SJCRH30 (cell line): Measurements from ENCODE around the gene MAP10. TPM values are rescaled to one million over a fixed set of nuclear protein-coding genes. Genes with fewer than 3 reads are reported as not detected.

Source experiments
- DNase-seq, 2 experiments: peaks; one replicate each; pipeline ENCODE4 v3.0.0-alpha.2; 2015 to 2020
- H3K27ac ChIP-seq: fragments of 250-450 bp; sonication (Bioruptor Pico); 2 replicates; pipeline ENCODE4 v1.5.1; 2020; ENCODE audit warnings: mild to moderate bottlenecking, moderate library complexity
- H3K27me3 ChIP-seq: fragments of 250-450 bp; sonication (Bioruptor Pico); 2 replicates; pipeline ENCODE4 v1.5.1; 2020; ENCODE audit warnings: mild to moderate bottlenecking, moderate library complexity
- H3K36me3 ChIP-seq: fragments of 250-450 bp; sonication (Bioruptor Pico); 2 replicates; pipeline ENCODE4 v1.5.1; 2020; ENCODE audit warnings: mild to moderate bottlenecking, moderate library complexity
- H3K4me1 ChIP-seq: fragments of 250-450 bp; sonication (Bioruptor Pico); 2 replicates; pipeline ENCODE4 v1.5.1; 2020; ENCODE audit warnings: mild to moderate bottlenecking, moderate library complexity
- H3K4me3 ChIP-seq: fragments of 250-450 bp; sonication (Bioruptor Pico); 2 replicates; pipeline ENCODE4 v1.5.1; 2020; ENCODE audit warnings: mild to moderate bottlenecking, moderate library complexity
- H3K9me3 ChIP-seq: fragments of 250-450 bp; sonication (Bioruptor Pico); replicated peaks from 2 replicates; pipeline ENCODE4 v1.5.1; 2020; ENCODE audit warnings: mild to moderate bottlenecking, moderate library complexity
- total RNA-seq: library from RNA; depleted of rRNA; stranded (reverse); fragments of >200 nt; shearing (Covaris generic); gene quantifications from 2 replicates; pipeline ENCODE4 v1.2.3, GENCODE V29; 2014

The MAP10 gene
- total RNA-seq, 1 experiment from 2014 or later: 0.10 TPM

DNA sequence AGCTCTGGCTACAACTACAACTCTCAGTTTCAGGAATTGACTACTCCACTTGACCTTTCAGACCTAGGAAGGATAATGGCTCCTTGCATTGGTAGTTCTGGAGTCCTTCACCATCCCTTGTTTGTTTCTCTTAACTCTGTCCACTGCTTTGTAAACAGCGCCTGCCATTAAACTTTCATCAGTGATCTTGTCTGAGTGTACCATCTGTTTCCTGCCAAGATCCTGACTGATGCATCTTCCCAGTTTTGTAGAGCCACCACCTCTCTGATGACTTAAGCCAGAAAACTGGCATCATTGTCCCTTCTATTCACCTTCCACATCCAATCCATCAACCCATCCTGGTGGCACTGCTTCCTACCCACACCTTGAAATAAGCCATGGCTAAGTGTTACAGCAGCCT is 15.2 kb downstream of the MAP10 start:
- H3K27ac ChIP-seq: no peak overlapping the region
- H3K36me3 ChIP-seq: no peaks in the 10 kb centered on the region
- peaks cover 3% of the 10 kb centered on the region; the same call in 1 of the 2 replicates for H3K27me3 ChIP-seq
- no peak overlapping the region for H3K4me3 ChIP-seq
- H3K4me1 ChIP-seq: no peaks in the 10 kb centered on the region
- no peak for DNase-seq
- H3K9me3 ChIP-seq: no peaks in the 10 kb centered on the region

- Histone ChIP-seq H3K4me1 (no peaks in the 10 kb centered on the region), H3K27ac (no peak overlapping the region), H3K27me3 (peaks cover 3% of the 10 kb centered on the region; the same call in 1 of the 2 replicates), H3K4me3 (no peak overlapping the region), H3K36me3 (no peaks in the 10 kb centered on the region), H3K9me3 (no peaks in the 10 kb centered on the region)
- no peak for DNase-seq
These were observed 17.3 kb downstream of the MAP10 start for GRCh38 chr1:232822530-232822929.

GRCh38 chr1:232826318-232826717 is 21.1 kb downstream of the MAP10 start:
- H3K27me3 ChIP-seq: no peaks in the 10 kb centered on the region
- H3K27ac ChIP-seq: no peak overlapping the region
- H3K36me3 ChIP-seq: no peaks in the 10 kb centered on the region
- no peak for DNase-seq
- H3K4me1 ChIP-seq: no peaks in the 10 kb centered on the region
- H3K9me3 ChIP-seq: no peaks in the 10 kb centered on the region
- no peak overlapping the region for H3K4me3 ChIP-seq

- no peak overlapping the region for H3K27ac ChIP-seq
- no peak for DNase-seq
- no peaks in the 10 kb centered on the region for H3K36me3 ChIP-seq
- H3K4me3 ChIP-seq: no peak overlapping the region
- H3K4me1 ChIP-seq: no peaks in the 10 kb centered on the region
- H3K27me3 ChIP-seq: 0 out of 2 replicates have a peak, but pooled peaks cover 2% of the 10 kb centered on the region
- H3K9me3 ChIP-seq: no peaks in the 10 kb centered on the region
These were observed 25.4 kb downstream of the MAP10 start for GRCh38 chr1:232830661-232831060.

DNA sequence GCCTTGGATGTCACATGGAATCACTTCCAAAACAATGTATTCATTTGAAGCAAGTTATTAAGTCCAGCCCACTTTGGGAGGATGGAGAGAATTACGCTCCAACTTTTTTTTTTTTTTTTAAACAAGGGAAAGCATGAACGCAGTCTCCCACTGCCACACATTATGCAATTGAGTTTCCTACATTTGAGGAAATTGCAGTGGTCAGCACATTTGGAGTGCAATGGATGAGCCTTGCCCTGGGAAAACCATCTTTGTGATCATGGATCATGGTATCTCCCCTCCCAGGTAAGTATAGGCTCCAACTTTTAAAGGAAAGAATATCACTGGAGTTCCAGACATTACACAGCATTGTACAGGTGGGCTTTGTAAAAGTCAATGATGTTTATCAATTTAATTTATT is 26.7 kb downstream of the MAP10 start:
- H3K4me1 ChIP-seq: no peaks in the 10 kb centered on the region
- no peaks in the 10 kb centered on the region for H3K36me3 ChIP-seq
- 0 out of 2 replicates have a peak, but pooled peaks cover 2% of the 10 kb centered on the region for H3K27me3 ChIP-seq
- no peak overlapping the region for H3K27ac ChIP-seq
- H3K4me3 ChIP-seq: no peak overlapping the region
- no peaks in the 10 kb centered on the region for H3K9me3 ChIP-seq
- DNase-seq: no peak

- Histone ChIP-seq H3K9me3 (no peaks in the 10 kb centered on the region), H3K4me1 (no peaks in the 10 kb centered on the region), H3K27me3 (0 out of 2 replicates have a peak, but pooled peaks cover 2% of the 10 kb centered on the region), H3K4me3 (no peak overlapping the region), H3K27ac (no peak overlapping the region), H3K36me3 (no peaks in the 10 kb centered on the region)
- DNase-seq: no peak
These were observed 28.9 kb downstream of the MAP10 start for GRCh38 chr1:232834066-232834465.

GRCh38 chr1:232835166-232835565 is 29.9 kb downstream of the MAP10 start:
- DNase-seq: no peak
- Histone ChIP-seq H3K4me1 (no peaks in the 10 kb centered on the region), H3K27ac (no peak overlapping the region), H3K36me3 (no peaks in the 10 kb centered on the region), H3K4me3 (no peak overlapping the region), H3K9me3 (no peaks in the 10 kb centered on the region), H3K27me3 (0 out of 2 replicates have a peak, but pooled peaks cover 2% of the 10 kb centered on the region)

- no peaks in the 10 kb centered on the region for H3K9me3 ChIP-seq
- H3K4me1 ChIP-seq: no peaks in the 10 kb centered on the region
- no peak overlapping the region for H3K4me3 ChIP-seq
- 0 out of 2 replicates have a peak, but pooled peaks cover 2% of the 10 kb centered on the region for H3K27me3 ChIP-seq
- H3K36me3 ChIP-seq: no peaks in the 10 kb centered on the region
- no peak for DNase-seq
- no peak overlapping the region for H3K27ac ChIP-seq
These were observed 31.9 kb downstream of the MAP10 start for GRCh38 chr1:232837087-232837486.

GRCh38 chr1:232841823-232842565 is 36.8 kb downstream of the MAP10 start:
- Histone ChIP-seq H3K36me3 (no peaks in the 10 kb centered on the region), H3K4me3 (no peak overlapping the region), H3K4me1 (no peaks in the 10 kb centered on the region), H3K9me3 (no peaks in the 10 kb centered on the region), H3K27me3 (no peaks in the 10 kb centered on the region), H3K27ac (no peak overlapping the region)
- no peak for DNase-seq

GRCh38 chr1:232844791-232845190 is 39.6 kb downstream of the MAP10 start:
- H3K36me3 ChIP-seq: no peaks in the 10 kb centered on the region
- no peak overlapping the region for H3K27ac ChIP-seq
- no peaks in the 10 kb centered on the region for H3K9me3 ChIP-seq
- H3K4me3 ChIP-seq: no peak overlapping the region
- DNase-seq: no peak
- H3K27me3 ChIP-seq: no peaks in the 10 kb centered on the region
- H3K4me1 ChIP-seq: no peaks in the 10 kb centered on the region

DNA sequence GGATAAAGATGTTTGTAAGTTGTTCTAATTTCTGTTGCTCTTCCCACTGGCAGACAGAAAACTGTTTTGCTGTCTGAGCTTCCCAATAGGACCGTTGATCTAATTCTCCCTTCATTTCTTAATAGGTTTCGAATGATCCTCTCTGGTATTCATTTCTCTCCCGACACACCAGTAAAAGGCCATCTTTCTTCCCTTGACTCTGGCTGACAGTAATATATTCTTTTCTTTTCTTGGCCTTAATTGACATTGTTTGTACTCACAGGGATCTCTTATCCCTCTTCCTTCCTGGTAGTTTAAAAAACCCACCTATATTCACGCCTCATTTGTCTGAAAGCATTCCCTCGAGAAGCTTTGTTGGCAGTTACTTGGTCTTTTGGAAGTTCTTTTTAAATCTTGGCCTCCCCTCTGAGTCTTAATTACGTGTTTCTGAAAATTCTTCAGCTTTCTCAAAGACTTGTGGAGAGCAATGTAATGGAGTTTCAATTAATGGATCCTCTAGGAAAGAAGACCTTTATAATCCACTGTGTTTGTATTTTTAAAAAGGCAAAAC is 40.3 kb downstream of the MAP10 start:
- H3K27ac ChIP-seq: no peak overlapping the region
- H3K9me3 ChIP-seq: no peaks in the 10 kb centered on the region

GRCh38 chr1:232851532-232851931 is 46.3 kb downstream of the MAP10 start:
- no peak overlapping the region for H3K4me3 ChIP-seq
- DNase-seq: no peak
- H3K9me3 ChIP-seq: no peaks in the 10 kb centered on the region
- H3K36me3 ChIP-seq: no peaks in the 10 kb centered on the region
- H3K27ac ChIP-seq: no peak overlapping the region
- no peaks in the 10 kb centered on the region for H3K4me1 ChIP-seq
- no peaks in the 10 kb centered on the region for H3K27me3 ChIP-seq

More for the DNA sequence above, 40.3 kb downstream of the MAP10 start:
- no peak for DNase-seq
- Histone ChIP-seq H3K4me3 (no peak overlapping the region), H3K36me3 (no peaks in the 10 kb centered on the region), H3K27me3 (no peaks in the 10 kb centered on the region), H3K4me1 (no peaks in the 10 kb centered on the region)

- no peaks in the 10 kb centered on the region for H3K4me1 ChIP-seq
- H3K27me3 ChIP-seq: no peaks in the 10 kb centered on the region
- no peaks in the 10 kb centered on the region for H3K36me3 ChIP-seq
- no peak for DNase-seq
- H3K9me3 ChIP-seq: no peaks in the 10 kb centered on the region
- H3K4me3 ChIP-seq: no peak overlapping the region
- no peak overlapping the region for H3K27ac ChIP-seq
These were observed 49.0 kb downstream of the MAP10 start for GRCh38 chr1:232853994-232854797.

- Histone ChIP-seq H3K27me3 (no peaks in the 10 kb centered on the region), H3K4me3 (no peak overlapping the region), H3K9me3 (no peaks in the 10 kb centered on the region), H3K27ac (no peak overlapping the region), H3K36me3 (no peaks in the 10 kb centered on the region), H3K4me1 (no peaks in the 10 kb centered on the region)
- no peak for DNase-seq
These were observed 49.6 kb downstream of the MAP10 start for GRCh38 chr1:232854798-232855159.

GRCh38 chr1:232856541-232856940 is 51.3 kb downstream of the MAP10 start:
- Histone ChIP-seq H3K27me3 (peaks cover 5% of the 10 kb centered on the region; the same call in 1 of the 2 replicates), H3K27ac (no peak overlapping the region), H3K36me3 (no peaks in the 10 kb centered on the region), H3K4me1 (no peaks in the 10 kb centered on the region), H3K4me3 (no peak overlapping the region), H3K9me3 (no peaks in the 10 kb centered on the region)
- no peak for DNase-seq
